Endothelial cell of umbilical vein (primary cell): ENCODE results near the gene TAF8. TPM values are rescaled to one million over a fixed set of nuclear protein-coding genes. Genes with fewer than 3 reads are reported as not detected.

ENCODE experiments used
- BruUV-seq: library from RNA; stranded (reverse); fragments of 400-500 nt; replicated peaks from 2 replicates; lab custom pipeline; 2021; lab: Mats Ljungman, UMichigan
- CTCF ChIA-PET: fragments of 300-600, 350-600 bp; sonication (Branson Sonifier 250); formaldehyde crosslinking; loops from one replicate; lab custom pipeline; 2021; ENCODE audit warnings: antibody characterized with exemption, inconsistent platforms; lab: Charles Lee
- POLR2A ChIA-PET: fragments of 300-600, 350-600 bp; sonication (Branson Sonifier 250); formaldehyde crosslinking; loops from one replicate; lab custom pipeline; 2021; ENCODE audit warnings: antibody characterized with exemption, inconsistent platforms; lab: Charles Lee
- DNase-seq: peaks from one replicate; pipeline ENCODE4 v3.0.0-alpha.2; 2011; ENCODE audit warnings: low read depth, low spot score
- FAIRE-seq: peaks from 2 replicates; lab custom pipeline; 2011; peaks lifted over from hg19 to GRCh38; lab: Jason Lieb, UNC
- H2AFZ ChIP-seq: 2 replicates; pipeline ENCODE4 v1.6.0; 2012; ENCODE audit warnings: low read depth, low read length, control low read depth, inconsistent platforms
- H3K27ac ChIP-seq: 2 replicates; pipeline ENCODE4 v1.5.1; 2011; ENCODE audit warnings: low read depth, mild to moderate bottlenecking, control low read depth, low read length, moderate library complexity; ENCODE audit not compliant: insufficient read depth
- H3K27me3 ChIP-seq, 2 experiments: 2 replicates each; pipeline versions ENCODE4 v1.6.0 to v1.6.1; 2011; ENCODE audit warnings: low read length in 2 of 2, mixed read lengths in 1 of 2; ENCODE audit not compliant: control insufficient read depth in 2 of 2, insufficient read depth in 2 of 2
- H3K36me3 ChIP-seq, 2 experiments: 2 replicates in 1 of 2; 3 replicates in 1 of 2; pipeline ENCODE4 v1.5.1; 2011; ENCODE audit warnings: low read length in 2 of 2, mild to moderate bottlenecking in 1 of 2, moderate library complexity in 1 of 2; ENCODE audit not compliant: control insufficient read depth in 2 of 2, insufficient read depth in 2 of 2; ENCODE audit errors: extremely low read depth in 1 of 2
- H3K4me1 ChIP-seq: 3 replicates; pipeline ENCODE4 v1.5.1; 2011; ENCODE audit warnings: mild to moderate bottlenecking, low read length; ENCODE audit not compliant: control insufficient read depth, insufficient read depth; ENCODE audit errors: extremely low read depth
- H3K4me2 ChIP-seq: 2 replicates; pipeline ENCODE4 v1.6.1; 2011; ENCODE audit warnings: low read length, control low read depth, mixed read lengths; ENCODE audit not compliant: insufficient read depth
- H3K4me3 ChIP-seq, 3 experiments: fragments of 200-600 bp in 1 of 3; sonication (generic), shearing (Covaris generic) in 1 of 3; replicated peaks in 1 of 3; 2 replicates each; pipeline ENCODE4 v1.5.1; 2011 to 2016; ENCODE audit warnings: control low read depth in 3 of 3, low read length in 3 of 3, mild to moderate bottlenecking in 2 of 3, inconsistent platforms in 1 of 3, low read depth in 1 of 3, moderate library complexity in 1 of 3; ENCODE audit not compliant: insufficient read depth in 1 of 3
- H3K79me2 ChIP-seq: 2 replicates; pipeline ENCODE4 v1.6.0; 2012; ENCODE audit warnings: low read length, inconsistent platforms; ENCODE audit not compliant: control insufficient read depth, insufficient read depth
- H3K9ac ChIP-seq: replicated peaks from 2 replicates; pipeline ENCODE3; 2011; ENCODE audit warnings: low read length, control low read depth; ENCODE audit not compliant: insufficient read depth; ENCODE audit errors: extremely low read depth
- H3K9me1 ChIP-seq: replicated peaks from 3 replicates; pipeline ENCODE4 v1.6.0; 2011; ENCODE audit warnings: mild to moderate bottlenecking, low read length; ENCODE audit not compliant: control insufficient read depth, insufficient read depth; ENCODE audit errors: extremely low read depth
- H3K9me3 ChIP-seq: replicated peaks from 2 replicates; pipeline ENCODE4 v1.5.1; 2012; ENCODE audit warnings: low read length, inconsistent platforms; ENCODE audit not compliant: control insufficient read depth, insufficient read depth
- H4K20me1 ChIP-seq: replicated peaks from 2 replicates; pipeline ENCODE3; 2011; ENCODE audit warnings: mild to moderate bottlenecking, low read length; ENCODE audit not compliant: control insufficient read depth, insufficient read depth; ENCODE audit errors: extremely low read depth
- CTCF ChIP-seq, 2 donors: IDR thresholded peaks; 1 replicate in 1 of 2; 2 replicates in 1 of 2; pipeline ENCODE4 v1.5.1; 2011; ENCODE audit warnings: low read length in 2 of 2, mild to moderate bottlenecking in 2 of 2, moderate library complexity in 2 of 2, control low read depth in 1 of 2, inconsistent platforms in 1 of 2, low read depth in 1 of 2; ENCODE audit not compliant: insufficient read depth in 1 of 2; ENCODE audit errors: extremely low read depth in 1 of 2
- EZH2 ChIP-seq: IDR thresholded peaks from 2 replicates; pipeline ENCODE4 v1.6.1; 2012; ENCODE audit warnings: borderline replicate concordance, low read depth, mild to moderate bottlenecking, moderate library complexity, low read length, inconsistent platforms; ENCODE audit not compliant: severe bottlenecking
- FOS ChIP-seq: IDR thresholded peaks from 2 replicates; pipeline ENCODE4 v1.6.1; 2011; ENCODE audit warnings: mild to moderate bottlenecking, low read length, moderate library complexity, borderline replicate concordance; ENCODE audit not compliant: insufficient read depth
- MAX ChIP-seq: IDR thresholded peaks from 2 replicates; pipeline ENCODE4 v1.6.1; 2011; ENCODE audit not compliant: insufficient read depth, insufficient read length
- MYC ChIP-seq: IDR thresholded peaks from one replicate; pipeline ENCODE4 v1.6.1; 2011; ENCODE audit warnings: mild to moderate bottlenecking, low read depth, low read length
- POLR2A ChIP-seq: IDR thresholded peaks from 2 replicates; pipeline ENCODE4 v1.6.1; 2012; ENCODE audit warnings: low read depth, mild to moderate bottlenecking, control low read depth, low read length
- POLR2AphosphoS5 ChIP-seq: IDR thresholded peaks from 2 replicates; pipeline ENCODE4 v1.6.1; 2012; ENCODE audit warnings: low read depth, mild to moderate bottlenecking, control low read depth, low read length, moderate library complexity; ENCODE audit not compliant: insufficient read depth
- dilution Hi-C: fragments of 300-500 bp; cut with MboI; formaldehyde crosslinking; loops from one replicate; pipeline ENCODE4 v1.15.0; 2019; ENCODE audit warnings: low sequenced_read_pairs; ENCODE audit not compliant: extremely low pct_ligation_motif_present
- intact Hi-C: fragments of 100-400 bp; cut with micrococcal nuclease; formaldehyde crosslinking; loops from one replicate; pipeline ENCODE4 v1.10.0; 2022
- polyA plus RNA-seq, 4 experiments: library from polyadenylated mRNA; depleted of rRNA in 3 of 4; stranded (reverse) in 3 of 4; unstranded in 1 of 4; fragments of >200 nt; gene quantifications; 2 replicates each; pipeline versions ENCODE4 v1.2.1 to v1.2.3, GENCODE V29; 2011 to 2012; ENCODE audit warnings: missing spikeins in 1 of 4
- total RNA-seq: library from RNA; stranded (reverse); gene quantifications from 2 replicates; pipeline ENCODE4 v1.2.3, GENCODE V29; 2021

The TAF8 gene
- total and polyA plus RNA-seq, 2 donors (not counting 3 experiments of a cell fraction or from before 2014, with no cell fraction given): 32.9 to 45.4 TPM

- Histone ChIP-seq H3K27me3 (no peaks in the 10 kb centered on the region), H3K79me2 (no peaks in the 10 kb centered on the region), H3K9me3 (no peaks in the 10 kb centered on the region), H3K9me1 (no peaks in the 10 kb centered on the region), H2AFZ (no peak overlapping the region), H3K36me3 (no peaks in the 10 kb centered on the region), H3K27ac (no peak overlapping the region), H4K20me1 (no peaks in the 10 kb centered on the region), H3K4me2 (no peak overlapping the region), H3K4me1 (peaks cover 10% of the 10 kb centered on the region), H3K4me3 (no peak overlapping the region), H3K9ac (no peak overlapping the region)
- dilution Hi-C loops: no loop called here
- TF ChIP-seq POLR2A (no peak), POLR2AphosphoS5 (no peak), CTCF (IDR thresholded peaks at IDR 0.05; ENCODE audit: extremely low read depth in 1 of 2, insufficient read depth in 1 of 2, low read depth in 1 of 2, low read length in 2 of 2) (no peak), MAX (no peak), EZH2 (no peak), MYC (no peak), FOS (no peak)
- DNase-seq (peak; percentile 42), FAIRE-seq (no peak)
- ChIA-PET POLR2A (interaction anchor here (1.0 kb wide), 1 partner anchor 63 kb away, joined by 3 read pairs; no protein-coding TSS in a partner anchor), CTCF (interaction anchor here (0.7 to 3.0 kb wide), 5 partner anchors 10 to 229 kb away, joined by 3 to 12 read pairs (median 3); partner anchors contain the start of gene MED20)
- intact Hi-C loops: no loop called here
- BruUV-seq: no TSS peak
Observed at GRCh38 chr6:42030585-42031506, 19.5 kb upstream of the TAF8 start.
